ENCODE results near the gene PLCL2.

The PLCL2 gene

DNA sequence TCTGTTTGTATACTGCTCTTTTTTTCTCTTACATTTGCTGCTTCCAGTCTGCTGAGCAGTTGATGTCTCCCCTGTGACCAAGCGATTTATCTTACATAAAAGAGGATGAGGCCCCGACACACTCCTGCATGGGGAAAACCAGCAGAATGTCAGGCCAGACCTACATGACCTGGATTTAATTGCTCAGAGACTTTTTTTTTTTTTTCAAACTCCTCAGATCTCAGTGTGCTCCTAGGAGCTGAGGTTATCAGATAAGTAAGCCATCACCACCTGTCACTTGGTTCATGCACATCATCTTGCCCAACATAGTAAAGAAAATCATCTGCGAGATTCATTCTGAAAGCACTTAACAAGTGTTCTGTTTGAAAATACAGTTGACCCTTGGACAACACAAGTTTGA is 163.1 kb downstream of the PLCL2 start:
- Mint-ChIP-seq H3K27ac (no peak overlapping the region), H3K9me3 (peaks cover 15% of the 10 kb centered on the region), H3K4me1 (peaks cover 32% of the 10 kb centered on the region), H3K27me3 (no peaks in the 10 kb centered on the region), H3K4me3 (no peak overlapping the region), H3K36me3 (ENCODE audit: low read depth) (peaks cover 71% of the 10 kb centered on the region)
- DNase-seq (no peak), ATAC-seq (no peak)

- no peaks in the 10 kb centered on the region for H3K27me3 Mint-ChIP-seq
- no peak overlapping the region for H3K27ac Mint-ChIP-seq
- peaks cover 81% of the 10 kb centered on the region for H3K36me3 Mint-ChIP-seq (ENCODE audit: low read depth)
- ATAC-seq (no peak), DNase-seq (no peak)
- H3K4me1 Mint-ChIP-seq, result peaks cover 31% of the 10 kb centered on the region
- H3K4me3 Mint-ChIP-seq, result no peak overlapping the region
- peaks cover 22% of the 10 kb centered on the region for H3K9me3 Mint-ChIP-seq
Observed at GRCh38 chr3:17050071-17050470, 165.3 kb downstream of the PLCL2 start.

DNA sequence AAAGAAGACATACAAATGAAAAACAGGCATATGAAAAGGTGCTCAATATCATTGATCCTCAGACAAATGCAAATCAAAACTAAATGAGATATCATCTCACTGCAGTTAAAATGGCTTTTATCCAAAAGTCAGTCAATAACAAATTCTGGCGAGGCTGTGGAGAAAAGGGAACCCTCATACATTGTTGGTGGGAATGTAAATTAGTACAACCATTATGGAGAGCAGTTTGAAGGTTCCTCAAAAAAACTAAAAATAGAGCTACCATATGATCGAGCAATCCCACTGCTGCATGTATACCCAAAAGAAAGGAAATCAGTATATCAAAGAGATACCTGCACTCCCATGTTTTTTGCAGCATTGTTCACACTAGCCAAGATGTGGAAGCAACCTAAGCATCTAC is 165.8 kb downstream of the PLCL2 start:
- H3K4me3 Mint-ChIP-seq, result no peak overlapping the region
- H3K4me1 Mint-ChIP-seq, result peaks cover 29% of the 10 kb centered on the region
- no peak for DNase-seq
- H3K27ac Mint-ChIP-seq, result no peak overlapping the region
- H3K27me3 Mint-ChIP-seq, result no peaks in the 10 kb centered on the region
- H3K9me3 Mint-ChIP-seq, result peaks cover 22% of the 10 kb centered on the region
- H3K36me3 Mint-ChIP-seq (ENCODE audit: low read depth), result peaks cover 77% of the 10 kb centered on the region
- ATAC-seq, result no peak

GRCh38 chr3:17052363-17052762 is 167.6 kb downstream of the PLCL2 start:
- H3K27ac Mint-ChIP-seq, result peak overlapping the region; percentile 9
- peaks cover 27% of the 10 kb centered on the region for H3K4me1 Mint-ChIP-seq
- no peak for ATAC-seq
- H3K4me3 Mint-ChIP-seq, result no peak overlapping the region
- peaks cover 24% of the 10 kb centered on the region for H3K9me3 Mint-ChIP-seq
- H3K27me3 Mint-ChIP-seq, result no peaks in the 10 kb centered on the region
- peaks cover 63% of the 10 kb centered on the region for H3K36me3 Mint-ChIP-seq (ENCODE audit: low read depth)
- no peak for DNase-seq

- Mint-ChIP-seq H3K4me3 (no peak overlapping the region), H3K9me3 (peaks cover 21% of the 10 kb centered on the region), H3K4me1 (peaks cover 23% of the 10 kb centered on the region), H3K27me3 (no peaks in the 10 kb centered on the region), H3K36me3 (ENCODE audit: low read depth) (peaks cover 48% of the 10 kb centered on the region), H3K27ac (peak overlapping the region; percentile 64)
- ATAC-seq, result peak; percentile 73
- DNase-seq, result no peak
Observed at GRCh38 chr3:17054301-17054981, 169.7 kb downstream of the PLCL2 start.

GRCh38 chr3:17054982-17055343 is 170.2 kb downstream of the PLCL2 start:
- peaks cover 21% of the 10 kb centered on the region for H3K9me3 Mint-ChIP-seq
- ATAC-seq (no peak), DNase-seq (no peak)
- no peak overlapping the region for H3K27ac Mint-ChIP-seq
- H3K27me3 Mint-ChIP-seq, result no peaks in the 10 kb centered on the region
- H3K36me3 Mint-ChIP-seq (ENCODE audit: low read depth), result peaks cover 45% of the 10 kb centered on the region
- H3K4me3 Mint-ChIP-seq, result no peak overlapping the region
- peaks cover 23% of the 10 kb centered on the region for H3K4me1 Mint-ChIP-seq

DNA sequence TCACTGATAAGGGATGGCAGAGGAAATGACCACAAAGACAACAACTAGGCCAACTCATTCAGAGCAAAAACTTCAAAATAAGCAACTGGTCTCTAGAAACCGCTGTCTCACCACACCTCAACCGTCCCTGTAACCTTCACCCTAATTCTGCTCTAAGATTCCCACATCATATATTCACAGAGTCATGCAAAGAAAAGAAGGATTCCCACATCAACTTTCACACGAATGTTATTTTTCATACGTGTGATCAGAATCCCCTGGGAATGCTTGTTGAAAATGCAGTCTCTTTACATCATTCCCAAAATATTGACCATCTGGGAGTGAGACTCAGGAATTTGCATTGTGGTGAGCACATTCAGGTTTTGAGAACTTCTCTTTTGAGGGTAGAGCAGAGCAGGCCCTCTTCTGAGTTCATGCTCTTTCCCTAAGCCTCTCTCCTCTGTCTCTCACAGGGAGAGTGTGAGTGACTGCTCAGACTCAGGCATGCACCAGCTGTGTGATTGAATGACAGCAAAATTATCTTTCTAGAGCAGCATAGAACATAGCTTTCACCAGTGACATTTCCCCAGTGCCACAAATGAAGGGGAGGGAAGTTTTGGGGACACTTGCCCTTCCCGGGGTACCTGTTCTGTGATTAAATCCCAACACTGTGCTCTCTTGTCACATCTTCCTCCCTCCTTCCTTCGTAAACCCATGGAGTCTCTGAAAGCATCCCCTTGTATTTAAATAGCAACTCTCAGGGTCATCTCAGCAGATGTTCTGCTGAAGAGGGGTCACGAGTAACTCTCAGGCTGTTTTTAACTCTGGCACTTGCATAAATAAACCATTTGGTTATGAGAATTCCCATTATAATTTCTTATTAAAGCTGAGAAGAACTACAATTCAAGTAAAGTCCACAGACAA is 170.9 kb downstream of the PLCL2 start:
- ATAC-seq, result no peak
- peak overlapping the region; percentile 37 for H3K27ac Mint-ChIP-seq
- H3K4me1 Mint-ChIP-seq, result peaks cover 23% of the 10 kb centered on the region

GRCh38 chr3:17057321-17057720 is 172.6 kb downstream of the PLCL2 start:
- no peak for ATAC-seq
- Mint-ChIP-seq H3K27ac (no peak overlapping the region), H3K9me3 (peaks cover 10% of the 10 kb centered on the region), H3K4me1 (peaks cover 23% of the 10 kb centered on the region), H3K36me3 (ENCODE audit: low read depth) (peaks cover 35% of the 10 kb centered on the region), H3K4me3 (no peak overlapping the region), H3K27me3 (no peaks in the 10 kb centered on the region)
- DNase-seq, result no peak

More for the DNA sequence above, 170.9 kb downstream of the PLCL2 start:
- no peak for DNase-seq
- Mint-ChIP-seq H3K36me3 (ENCODE audit: low read depth) (peaks cover 42% of the 10 kb centered on the region), H3K9me3 (peaks cover 18% of the 10 kb centered on the region), H3K4me3 (no peak overlapping the region), H3K27me3 (no peaks in the 10 kb centered on the region)

DNA sequence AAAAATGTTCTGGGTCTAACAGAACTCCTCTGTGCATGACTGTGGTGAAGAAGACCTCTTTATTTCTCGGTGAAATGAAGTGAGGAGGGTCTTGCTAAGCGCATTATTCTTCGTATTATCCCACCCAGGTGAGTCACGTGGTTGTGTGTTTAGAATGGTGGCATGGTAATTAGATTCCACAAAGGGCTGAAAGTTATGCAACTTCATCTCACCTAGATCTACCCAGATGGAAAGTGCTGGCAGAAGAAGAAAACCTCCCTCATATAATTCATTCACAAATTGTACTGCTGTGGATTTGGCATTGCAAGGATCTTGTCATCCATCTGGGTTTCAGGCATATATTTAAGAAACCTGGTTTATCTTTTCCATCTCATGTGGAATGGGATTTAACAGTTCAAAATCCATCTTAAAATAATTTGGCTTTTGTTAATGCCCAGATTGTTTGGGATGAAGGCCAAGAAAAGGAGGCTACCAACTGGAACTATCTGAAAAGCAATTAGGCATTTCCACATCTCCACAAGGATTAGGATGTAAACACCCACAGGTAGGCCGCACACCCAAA is 175.3 kb downstream of the PLCL2 start:
- Mint-ChIP-seq H3K9me3 (peaks cover 3% of the 10 kb centered on the region), H3K4me3 (no peak overlapping the region), H3K4me1 (peaks cover 17% of the 10 kb centered on the region), H3K36me3 (ENCODE audit: low read depth) (peaks cover 18% of the 10 kb centered on the region), H3K27me3 (no peaks in the 10 kb centered on the region), H3K27ac (no peak overlapping the region)
- DNase-seq (no peak), ATAC-seq (no peak)

- peaks cover 3% of the 10 kb centered on the region for H3K9me3 Mint-ChIP-seq
- H3K4me3 Mint-ChIP-seq, result no peak overlapping the region
- H3K4me1 Mint-ChIP-seq, result peaks cover 9% of the 10 kb centered on the region
- no peak overlapping the region for H3K27ac Mint-ChIP-seq
- no peak for DNase-seq
- ATAC-seq, result no peak
- peaks cover 18% of the 10 kb centered on the region for H3K36me3 Mint-ChIP-seq (ENCODE audit: low read depth)
- no peaks in the 10 kb centered on the region for H3K27me3 Mint-ChIP-seq
Observed at GRCh38 chr3:17061005-17061404, 176.2 kb downstream of the PLCL2 start.

- H3K9me3 Mint-ChIP-seq, result no peaks in the 10 kb centered on the region
- DNase-seq, result no peak
- H3K4me3 Mint-ChIP-seq, result no peak overlapping the region
- no peak for ATAC-seq
- H3K4me1 Mint-ChIP-seq, result peaks cover 6% of the 10 kb centered on the region
- H3K36me3 Mint-ChIP-seq (ENCODE audit: low read depth), result peaks cover 17% of the 10 kb centered on the region
- H3K27ac Mint-ChIP-seq, result no peak overlapping the region
- H3K27me3 Mint-ChIP-seq, result no peaks in the 10 kb centered on the region
Observed at GRCh38 chr3:17062736-17063135, 178.0 kb downstream of the PLCL2 start.

- Mint-ChIP-seq H3K4me1 (peaks cover 6% of the 10 kb centered on the region), H3K27ac (peak overlapping the region; percentile 10), H3K4me3 (no peak overlapping the region), H3K27me3 (no peaks in the 10 kb centered on the region), H3K9me3 (no peaks in the 10 kb centered on the region), H3K36me3 (ENCODE audit: low read depth) (peaks cover 21% of the 10 kb centered on the region)
- DNase-seq (no peak), ATAC-seq (no peak)
Observed at GRCh38 chr3:17063596-17063995, 178.8 kb downstream of the PLCL2 start.

GRCh38 chr3:17065315-17065714 is 180.6 kb downstream of the PLCL2 start:
- Mint-ChIP-seq H3K9me3 (no peaks in the 10 kb centered on the region), H3K36me3 (ENCODE audit: low read depth) (peaks cover 30% of the 10 kb centered on the region), H3K4me1 (peaks cover 8% of the 10 kb centered on the region), H3K27me3 (no peaks in the 10 kb centered on the region), H3K27ac (no peak overlapping the region), H3K4me3 (no peak overlapping the region)
- ATAC-seq (no peak), DNase-seq (no peak)

DNA sequence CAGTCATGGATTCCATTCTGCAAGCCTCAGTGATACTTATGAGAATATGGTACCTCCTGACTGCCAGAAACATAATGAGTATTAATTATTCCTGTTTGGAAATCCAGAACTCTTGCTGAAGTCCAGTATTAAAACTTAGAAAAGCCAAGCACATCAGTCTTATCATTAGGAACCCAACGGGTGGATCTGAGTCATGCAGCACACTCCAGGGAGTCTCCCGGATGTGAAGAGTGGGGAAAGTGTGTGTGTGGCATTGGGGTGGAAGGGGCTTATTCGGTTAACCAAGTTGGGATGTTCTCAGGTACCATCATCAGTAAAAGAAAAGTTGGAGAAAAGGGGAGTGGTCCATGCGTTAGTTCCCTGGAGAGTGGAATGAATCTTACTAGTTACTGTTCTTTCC is 181.1 kb downstream of the PLCL2 start:
- no peak overlapping the region for H3K27ac Mint-ChIP-seq
- H3K27me3 Mint-ChIP-seq, result no peaks in the 10 kb centered on the region
- no peak overlapping the region for H3K4me3 Mint-ChIP-seq
- H3K4me1 Mint-ChIP-seq, result peaks cover 9% of the 10 kb centered on the region
- peaks cover 33% of the 10 kb centered on the region for H3K36me3 Mint-ChIP-seq (ENCODE audit: low read depth)
- H3K9me3 Mint-ChIP-seq, result no peaks in the 10 kb centered on the region
- DNase-seq, result no peak
- ATAC-seq, result no peak

GRCh38 chr3:17069754-17070153 is 185.0 kb downstream of the PLCL2 start:
- peaks cover 34% of the 10 kb centered on the region for H3K36me3 Mint-ChIP-seq (ENCODE audit: low read depth)
- no peaks in the 10 kb centered on the region for H3K9me3 Mint-ChIP-seq

More at GRCh38 chr3:17069754-17070153, 185.0 kb downstream of the PLCL2 start:
- Mint-ChIP-seq H3K4me3 (no peak overlapping the region), H3K4me1 (peaks cover 20% of the 10 kb centered on the region), H3K27ac (no peak overlapping the region), H3K27me3 (no peaks in the 10 kb centered on the region)
- DNase-seq (no peak), ATAC-seq (no peak)

Data from activated naive CD8-positive, alpha-beta T cell treated with anti-CD3 and anti-CD28 coated beads, Interleukin-2, amount 50 U/mL, for 24 hours (primary cell).